GM23338 (cell line): Measurements from ENCODE around the gene THOC7. TPM values are rescaled to one million over a fixed set of nuclear protein-coding genes. Genes with fewer than 3 reads are reported as not detected.

Experiments used
- ATAC-seq: fragments of 200-7000 bp; cut with Tn5 transposase; 3 replicates; pipeline ENCODE4 v1.9.1; 2020
- DNase-seq: peaks from one replicate; pipeline ENCODE4 v3.0.0-alpha.2; 2015; ENCODE audit warnings: low spot score
- H2AFZ ChIP-seq: fragments of 200-600 bp; sonication (generic); 2 replicates; pipeline ENCODE4 v1.8.0; 2016; ENCODE audit warnings: antibody characterized with exemption, mild to moderate bottlenecking, moderate library complexity
- H3F3A ChIP-seq: fragments of 200-600 bp; sonication (generic); replicated peaks from 2 replicates; pipeline ENCODE4 v1.8.0; 2017; ENCODE audit warnings: antibody characterized with exemption, mixed run types, low read depth
- H3K27ac ChIP-seq: fragments of 200-600 bp; sonication (generic); 2 replicates; pipeline ENCODE4 v1.6.1; 2016; ENCODE audit warnings: low read depth
- H3K27me3 ChIP-seq: fragments of 200-600 bp; sonication (generic); 2 replicates; pipeline ENCODE4 v1.8.0; 2016; ENCODE audit warnings: mild to moderate bottlenecking, mixed run types, moderate library complexity; ENCODE audit not compliant: insufficient read depth
- H3K36me3 ChIP-seq: fragments of 200-600 bp; sonication (generic); 2 replicates; pipeline ENCODE4 v1.8.0; 2016; ENCODE audit warnings: mild to moderate bottlenecking; ENCODE audit not compliant: insufficient read depth
- H3K4me1 ChIP-seq: fragments of 200-600 bp; sonication (generic); 2 replicates; pipeline ENCODE4 v1.8.0; 2016; ENCODE audit warnings: mild to moderate bottlenecking, moderate library complexity; ENCODE audit not compliant: insufficient read depth
- H3K4me2 ChIP-seq: fragments of 200-600 bp; sonication (generic); 2 replicates; pipeline ENCODE4 v1.7.1; 2017; ENCODE audit warnings: mixed run types
- H3K4me3 ChIP-seq: fragments of 200-600 bp; sonication (generic); 2 replicates; pipeline ENCODE4 v1.6.1; 2016; ENCODE audit warnings: mixed run types
- H3K79me2 ChIP-seq: fragments of 200-600 bp; sonication (generic); replicated peaks from 2 replicates; pipeline ENCODE4 v1.8.0; 2017; ENCODE audit warnings: mild to moderate bottlenecking; ENCODE audit not compliant: insufficient read depth
- H3K9me2 ChIP-seq: fragments of 200-600 bp; sonication (generic); 2 replicates; pipeline ENCODE4 v1.8.0; 2017; ENCODE audit not compliant: insufficient read depth
- H4K20me1 ChIP-seq: fragments of 200-600 bp; sonication (generic); replicated peaks from 2 replicates; pipeline ENCODE4 v1.8.0; 2017; ENCODE audit warnings: mild to moderate bottlenecking; ENCODE audit not compliant: insufficient read depth
- H3K27ac Mint-ChIP-seq: 2 replicates; pipeline ENCODE4 v1.8.0; 2020; ENCODE audit warnings: inconsistent platforms, mild to moderate bottlenecking, moderate library complexity, mixed read lengths
- H3K27me3 Mint-ChIP-seq: 3 replicates; pipeline ENCODE4 v1.8.0; 2022; ENCODE audit warnings: low read depth, mild to moderate bottlenecking, moderate library complexity, mixed read lengths, inconsistent platforms; ENCODE audit not compliant: insufficient read depth, poor library complexity
- H3K36me3 Mint-ChIP-seq: 3 replicates; pipeline ENCODE4 v1.8.0; 2021; ENCODE audit warnings: low read depth, mild to moderate bottlenecking, inconsistent platforms, moderate library complexity, mixed read lengths
- H3K4me1 Mint-ChIP-seq: 3 replicates; pipeline ENCODE4 v1.8.0; 2020; ENCODE audit warnings: mild to moderate bottlenecking, inconsistent platforms, mixed read lengths
- H3K4me3 Mint-ChIP-seq: 3 replicates; pipeline ENCODE4 v1.8.0; 2021; ENCODE audit warnings: moderate library complexity, mild to moderate bottlenecking, inconsistent platforms, mixed read lengths
- H3K9me3 Mint-ChIP-seq: 3 replicates; pipeline ENCODE4 v1.8.0; 2020; ENCODE audit warnings: moderate library complexity, mild to moderate bottlenecking, inconsistent platforms, mixed read lengths
- CREB1 ChIP-seq: fragments of 250-450 bp; sonication (Bioruptor Pico); IDR thresholded peaks from 2 replicates; pipeline ENCODE4 v1.5.0; 2020; ENCODE audit warnings: low read depth, mild to moderate bottlenecking, moderate library complexity
- EZH2 ChIP-seq: fragments of 200-600 bp; sonication (generic); IDR thresholded peaks from one replicate; pipeline ENCODE4 v1.8.0; 2017; ENCODE audit warnings: antibody characterized with exemption, mild to moderate bottlenecking, low read depth; ENCODE audit not compliant: unreplicated experiment
- EZH2phosphoT487 ChIP-seq: fragments of 200-600 bp; sonication (generic); IDR thresholded peaks from one replicate; pipeline ENCODE4 v1.8.1; 2018; ENCODE audit warnings: antibody characterized with exemption; ENCODE audit not compliant: unreplicated experiment
- JUNB ChIP-seq: IDR thresholded peaks from one replicate; pipeline ENCODE4 v1.6.1; 2016; ENCODE audit warnings: antibody characterized with exemption; ENCODE audit not compliant: unreplicated experiment
- NANOG ChIP-seq: IDR thresholded peaks from 2 replicates; pipeline ENCODE4 v1.6.1; 2016; ENCODE audit warnings: antibody characterized with exemption, borderline replicate concordance
- POLR2AphosphoS5 ChIP-seq: IDR thresholded peaks from 2 replicates; pipeline ENCODE4 v1.6.1; 2016; ENCODE audit warnings: antibody characterized with exemption, low read depth
- STAT1 ChIP-seq: IDR thresholded peaks from one replicate; pipeline ENCODE4 v1.6.1; 2016; ENCODE audit warnings: antibody characterized with exemption; ENCODE audit not compliant: unreplicated experiment
- ZNF114 ChIP-seq: fragments of 250-450 bp; sonication (Bioruptor Pico); IDR thresholded peaks from 2 replicates; pipeline ENCODE4 v1.5.0; 2020; ENCODE audit warnings: mild to moderate bottlenecking, moderate library complexity
- ZNF331 ChIP-seq: fragments of 250-450 bp; sonication (Bioruptor Pico); IDR thresholded peaks from 2 replicates; pipeline ENCODE4 v1.5.0; 2020; ENCODE audit warnings: low read depth, mild to moderate bottlenecking, moderate library complexity
- polyA plus RNA-seq: library from polyadenylated mRNA; unstranded; fragments of >200 nt; fragmentation: Nextera tagmentation; extraction: Ambion mirVana; gene quantifications from 2 replicates; pipeline ENCODE4 v1.2.1, GENCODE V29; 2016
- total RNA-seq: library from RNA; depleted of rRNA; stranded (reverse); fragments of >200 nt; shearing (Covaris generic); gene quantifications from 2 replicates; pipeline ENCODE4 v1.2.3, GENCODE V29; 2014
- TF ChIP-seq, protein P1 (sequence below): fragments of 250-450 bp; sonication (Bioruptor Pico); IDR thresholded peaks from 2 replicates; pipeline ENCODE4 v1.5.0; 2020; ENCODE audit warnings: mild to moderate bottlenecking, moderate library complexity
- TF ChIP-seq, protein P2 (sequence below), 2 experiments: fragments of 200-600 bp in 1 of 2; sonication (generic) in 1 of 2; conservative IDR thresholded peaks; 2 replicates each; pipeline versions ENCODE4 v1.5.1 to v1.6.1; 2016 to 2017; ENCODE audit warnings: antibody characterized with exemption in 2 of 2, low read depth in 2 of 2, mild to moderate bottlenecking in 2 of 2, moderate library complexity in 1 of 2
- TF ChIP-seq, protein P3 (sequence below): IDR thresholded peaks from one replicate; pipeline ENCODE4 v1.6.1; 2018; ENCODE audit warnings: antibody characterized with exemption; ENCODE audit not compliant: unreplicated experiment

Gene THOC7
- total and polyA plus RNA-seq, 2 experiments from 2014 or later: 53.9 to 166 TPM

DNA sequence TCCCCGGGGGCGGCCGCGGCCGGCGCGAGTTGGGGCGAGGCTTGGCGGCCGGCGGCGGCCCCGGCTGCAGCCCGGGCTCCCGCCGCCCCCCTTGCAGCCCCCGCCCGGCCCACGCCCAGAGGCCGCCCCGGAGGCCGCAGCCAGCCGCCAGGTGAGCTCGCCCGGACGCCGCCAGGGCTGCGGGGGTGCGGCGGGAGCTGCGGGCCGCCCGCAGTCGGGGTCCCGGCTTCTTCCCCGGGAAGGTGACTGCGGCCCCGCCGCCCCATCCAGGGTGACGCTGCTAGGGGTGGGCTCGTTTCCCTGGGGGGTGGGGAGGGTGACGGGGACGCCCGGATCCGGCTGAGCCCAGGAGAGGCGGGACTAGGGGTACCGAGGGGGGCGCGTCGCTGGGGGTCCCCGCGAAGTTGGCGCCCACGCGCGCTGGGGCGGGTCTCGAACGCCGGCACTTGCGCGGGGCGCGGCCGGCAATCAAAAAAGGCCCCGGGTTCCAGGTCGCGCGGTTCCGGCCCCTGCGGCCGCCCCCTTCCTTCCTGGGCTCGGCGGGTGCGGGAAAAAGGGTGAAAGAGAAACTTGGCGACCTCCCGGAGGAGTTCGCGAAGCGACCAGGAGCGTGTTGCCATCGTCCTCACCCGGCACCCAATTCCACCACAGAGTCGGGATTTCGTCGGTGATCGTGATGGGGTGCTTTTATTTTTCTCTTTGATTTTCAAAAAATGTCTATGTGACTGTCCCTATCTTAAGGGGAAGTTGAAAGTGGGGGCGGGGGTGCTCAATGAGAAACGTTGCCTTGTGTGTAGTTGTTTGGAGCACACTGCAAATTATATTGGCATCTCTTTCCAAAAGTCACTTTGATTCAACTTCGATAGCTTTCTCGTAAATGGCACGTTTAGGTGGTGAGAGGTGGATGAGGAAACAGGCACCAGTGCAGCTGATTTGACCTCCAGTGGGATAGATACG is 681 bp upstream of the THOC7 start (continued):
- no peak for TF ChIP-seq JUNB
- no peak for TF ChIP-seq CREB1 (CRISPR knock-in tag)

DNA sequence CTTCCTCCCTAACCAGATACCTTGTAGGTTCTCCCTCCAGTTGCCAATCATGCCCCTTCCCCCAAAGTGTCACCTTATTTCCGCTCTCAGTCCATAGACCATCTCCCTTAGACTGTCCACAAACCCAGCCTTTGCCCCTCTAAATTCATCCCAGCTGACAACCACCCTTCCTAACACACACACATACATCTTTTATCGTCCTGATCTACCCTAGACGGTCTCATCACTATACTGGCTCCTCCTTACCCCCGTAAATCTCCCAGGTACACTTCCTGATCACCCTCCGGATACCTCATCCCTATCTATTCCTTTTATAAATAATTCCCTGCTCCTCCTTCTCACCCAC is 828 bp downstream of the THOC7 start:
- Histone ChIP-seq H3K4me1 (peaks cover 55% of the 10 kb centered on the region), H3K27ac (no peak overlapping the region)
- TF ChIP-seq POLR2AphosphoS5 (no peak), EZH2 (no peak), STAT1 (no peak), ZNF114 (no peak), EZH2phosphoT487 (no peak), ZNF331 (CRISPR knock-in tag) (no peak), JUNB (no peak), CREB1 (CRISPR knock-in tag) (no peak), NANOG (no peak)
- TF ChIP-seq, protein P1, sequence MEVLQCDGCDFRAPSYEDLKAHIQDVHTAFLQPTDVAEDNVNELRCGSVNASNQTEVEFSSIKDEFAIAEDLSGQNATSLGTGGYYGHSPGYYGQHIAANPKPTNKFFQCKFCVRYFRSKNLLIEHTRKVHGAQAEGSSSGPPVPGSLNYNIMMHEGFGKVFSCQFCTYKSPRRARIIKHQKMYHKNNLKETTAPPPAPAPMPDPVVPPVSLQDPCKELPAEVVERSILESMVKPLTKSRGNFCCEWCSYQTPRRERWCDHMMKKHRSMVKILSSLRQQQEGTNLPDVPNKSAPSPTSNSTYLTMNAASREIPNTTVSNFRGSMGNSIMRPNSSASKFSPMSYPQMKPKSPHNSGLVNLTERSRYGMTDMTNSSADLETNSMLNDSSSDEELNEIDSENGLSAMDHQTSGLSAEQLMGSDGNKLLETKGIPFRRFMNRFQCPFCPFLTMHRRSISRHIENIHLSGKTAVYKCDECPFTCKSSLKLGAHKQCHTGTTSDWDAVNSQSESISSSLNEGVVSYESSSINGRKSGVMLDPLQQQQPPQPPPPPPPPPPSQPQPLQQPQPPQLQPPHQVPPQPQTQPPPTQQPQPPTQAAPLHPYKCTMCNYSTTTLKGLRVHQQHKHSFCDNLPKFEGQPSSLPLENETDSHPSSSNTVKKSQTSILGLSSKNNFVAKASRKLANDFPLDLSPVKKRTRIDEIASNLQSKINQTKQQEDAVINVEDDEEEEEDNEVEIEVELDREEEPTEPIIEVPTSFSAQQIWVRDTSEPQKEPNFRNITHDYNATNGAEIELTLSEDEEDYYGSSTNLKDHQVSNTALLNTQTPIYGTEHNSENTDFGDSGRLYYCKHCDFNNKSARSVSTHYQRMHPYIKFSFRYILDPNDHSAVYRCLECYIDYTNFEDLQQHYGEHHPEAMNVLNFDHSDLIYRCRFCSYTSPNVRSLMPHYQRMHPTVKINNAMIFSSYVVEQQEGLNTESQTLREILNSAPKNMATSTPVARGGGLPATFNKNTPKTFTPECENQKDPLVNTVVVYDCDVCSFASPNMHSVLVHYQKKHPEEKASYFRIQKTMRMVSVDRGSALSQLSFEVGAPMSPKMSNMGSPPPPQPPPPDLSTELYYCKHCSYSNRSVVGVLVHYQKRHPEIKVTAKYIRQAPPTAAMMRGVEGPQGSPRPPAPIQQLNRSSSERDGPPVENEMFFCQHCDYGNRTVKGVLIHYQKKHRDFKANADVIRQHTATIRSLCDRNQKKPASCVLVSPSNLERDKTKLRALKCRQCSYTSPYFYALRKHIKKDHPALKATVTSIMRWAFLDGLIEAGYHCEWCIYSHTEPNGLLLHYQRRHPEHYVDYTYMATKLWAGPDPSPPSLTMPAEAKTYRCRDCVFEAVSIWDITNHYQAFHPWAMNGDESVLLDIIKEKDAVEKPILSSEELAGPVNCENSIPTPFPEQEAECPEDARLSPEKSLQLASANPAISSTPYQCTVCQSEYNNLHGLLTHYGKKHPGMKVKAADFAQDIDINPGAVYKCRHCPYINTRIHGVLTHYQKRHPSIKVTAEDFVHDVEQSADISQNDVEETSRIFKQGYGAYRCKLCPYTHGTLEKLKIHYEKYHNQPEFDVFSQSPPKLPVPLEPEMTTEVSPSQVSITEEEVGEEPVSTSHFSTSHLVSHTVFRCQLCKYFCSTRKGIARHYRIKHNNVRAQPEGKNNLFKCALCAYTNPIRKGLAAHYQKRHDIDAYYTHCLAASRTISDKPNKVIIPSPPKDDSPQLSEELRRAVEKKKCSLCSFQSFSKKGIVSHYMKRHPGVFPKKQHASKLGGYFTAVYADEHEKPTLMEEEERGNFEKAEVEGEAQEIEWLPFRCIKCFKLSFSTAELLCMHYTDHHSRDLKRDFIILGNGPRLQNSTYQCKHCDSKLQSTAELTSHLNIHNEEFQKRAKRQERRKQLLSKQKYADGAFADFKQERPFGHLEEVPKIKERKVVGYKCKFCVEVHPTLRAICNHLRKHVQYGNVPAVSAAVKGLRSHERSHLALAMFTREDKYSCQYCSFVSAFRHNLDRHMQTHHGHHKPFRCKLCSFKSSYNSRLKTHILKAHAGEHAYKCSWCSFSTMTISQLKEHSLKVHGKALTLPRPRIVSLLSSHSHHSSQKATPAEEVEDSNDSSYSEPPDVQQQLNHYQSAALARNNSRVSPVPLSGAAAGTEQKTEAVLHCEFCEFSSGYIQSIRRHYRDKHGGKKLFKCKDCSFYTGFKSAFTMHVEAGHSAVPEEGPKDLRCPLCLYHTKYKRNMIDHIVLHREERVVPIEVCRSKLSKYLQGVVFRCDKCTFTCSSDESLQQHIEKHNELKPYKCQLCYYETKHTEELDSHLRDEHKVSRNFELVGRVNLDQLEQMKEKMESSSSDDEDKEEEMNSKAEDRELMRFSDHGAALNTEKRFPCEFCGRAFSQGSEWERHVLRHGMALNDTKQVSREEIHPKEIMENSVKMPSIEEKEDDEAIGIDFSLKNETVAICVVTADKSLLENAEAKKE (CRISPR knock-in tag): no peak
- TF ChIP-seq, protein P2, sequence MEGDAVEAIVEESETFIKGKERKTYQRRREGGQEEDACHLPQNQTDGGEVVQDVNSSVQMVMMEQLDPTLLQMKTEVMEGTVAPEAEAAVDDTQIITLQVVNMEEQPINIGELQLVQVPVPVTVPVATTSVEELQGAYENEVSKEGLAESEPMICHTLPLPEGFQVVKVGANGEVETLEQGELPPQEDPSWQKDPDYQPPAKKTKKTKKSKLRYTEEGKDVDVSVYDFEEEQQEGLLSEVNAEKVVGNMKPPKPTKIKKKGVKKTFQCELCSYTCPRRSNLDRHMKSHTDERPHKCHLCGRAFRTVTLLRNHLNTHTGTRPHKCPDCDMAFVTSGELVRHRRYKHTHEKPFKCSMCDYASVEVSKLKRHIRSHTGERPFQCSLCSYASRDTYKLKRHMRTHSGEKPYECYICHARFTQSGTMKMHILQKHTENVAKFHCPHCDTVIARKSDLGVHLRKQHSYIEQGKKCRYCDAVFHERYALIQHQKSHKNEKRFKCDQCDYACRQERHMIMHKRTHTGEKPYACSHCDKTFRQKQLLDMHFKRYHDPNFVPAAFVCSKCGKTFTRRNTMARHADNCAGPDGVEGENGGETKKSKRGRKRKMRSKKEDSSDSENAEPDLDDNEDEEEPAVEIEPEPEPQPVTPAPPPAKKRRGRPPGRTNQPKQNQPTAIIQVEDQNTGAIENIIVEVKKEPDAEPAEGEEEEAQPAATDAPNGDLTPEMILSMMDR (conservative IDR thresholded peaks at IDR 0.05; ENCODE audit: low read depth in 2 of 2): no peak
- TF ChIP-seq, protein P3, sequence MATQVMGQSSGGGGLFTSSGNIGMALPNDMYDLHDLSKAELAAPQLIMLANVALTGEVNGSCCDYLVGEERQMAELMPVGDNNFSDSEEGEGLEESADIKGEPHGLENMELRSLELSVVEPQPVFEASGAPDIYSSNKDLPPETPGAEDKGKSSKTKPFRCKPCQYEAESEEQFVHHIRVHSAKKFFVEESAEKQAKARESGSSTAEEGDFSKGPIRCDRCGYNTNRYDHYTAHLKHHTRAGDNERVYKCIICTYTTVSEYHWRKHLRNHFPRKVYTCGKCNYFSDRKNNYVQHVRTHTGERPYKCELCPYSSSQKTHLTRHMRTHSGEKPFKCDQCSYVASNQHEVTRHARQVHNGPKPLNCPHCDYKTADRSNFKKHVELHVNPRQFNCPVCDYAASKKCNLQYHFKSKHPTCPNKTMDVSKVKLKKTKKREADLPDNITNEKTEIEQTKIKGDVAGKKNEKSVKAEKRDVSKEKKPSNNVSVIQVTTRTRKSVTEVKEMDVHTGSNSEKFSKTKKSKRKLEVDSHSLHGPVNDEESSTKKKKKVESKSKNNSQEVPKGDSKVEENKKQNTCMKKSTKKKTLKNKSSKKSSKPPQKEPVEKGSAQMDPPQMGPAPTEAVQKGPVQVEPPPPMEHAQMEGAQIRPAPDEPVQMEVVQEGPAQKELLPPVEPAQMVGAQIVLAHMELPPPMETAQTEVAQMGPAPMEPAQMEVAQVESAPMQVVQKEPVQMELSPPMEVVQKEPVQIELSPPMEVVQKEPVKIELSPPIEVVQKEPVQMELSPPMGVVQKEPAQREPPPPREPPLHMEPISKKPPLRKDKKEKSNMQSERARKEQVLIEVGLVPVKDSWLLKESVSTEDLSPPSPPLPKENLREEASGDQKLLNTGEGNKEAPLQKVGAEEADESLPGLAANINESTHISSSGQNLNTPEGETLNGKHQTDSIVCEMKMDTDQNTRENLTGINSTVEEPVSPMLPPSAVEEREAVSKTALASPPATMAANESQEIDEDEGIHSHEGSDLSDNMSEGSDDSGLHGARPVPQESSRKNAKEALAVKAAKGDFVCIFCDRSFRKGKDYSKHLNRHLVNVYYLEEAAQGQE: no peak

More for the DNA sequence above, 828 bp downstream of the THOC7 start:
- H3K4me2 ChIP-seq: peak overlapping the region; percentile 93
- peak overlapping the region; percentile 85 for H3K4me3 ChIP-seq
- H3K9me3 Mint-ChIP-seq: no peaks in the 10 kb centered on the region
- no peak for ATAC-seq
- no peaks in the 10 kb centered on the region for H3K9me2 ChIP-seq
- DNase-seq: no peak
- H3K4me1 Mint-ChIP-seq: peaks cover 48% of the 10 kb centered on the region
- H2AFZ ChIP-seq: peak overlapping the region; percentile 33; the same call in 1 of the 2 replicates
- H4K20me1 ChIP-seq: no peaks in the 10 kb centered on the region
- no peaks in the 10 kb centered on the region; the same call in 1 of the 2 replicates for H3F3A ChIP-seq
- no peaks in the 10 kb centered on the region for H3K27me3 ChIP-seq
- H3K36me3 Mint-ChIP-seq: peaks cover 7% of the 10 kb centered on the region
- peak overlapping the region; percentile 93 for H3K27ac Mint-ChIP-seq
- H3K27me3 Mint-ChIP-seq: peaks cover 10% of the 10 kb centered on the region
- H3K36me3 ChIP-seq: no peaks in the 10 kb centered on the region
- H3K79me2 ChIP-seq: peaks cover 81% of the 10 kb centered on the region
- peak overlapping the region; percentile 75 for H3K4me3 Mint-ChIP-seq
